Caco-2 (cell line): ENCODE measurements around the gene ZNF821. TPM values are rescaled to one million over a fixed set of nuclear protein-coding genes. Genes with fewer than 3 reads are reported as not detected.

Source experiments
- BruUV-seq: library from RNA; stranded (reverse); fragments of 400-500 nt; replicated peaks from 2 replicates; lab custom pipeline; 2021; lab: Mats Ljungman, UMichigan
- CTCF ChIA-PET: fragments of 300-600 bp; sonication (Branson Sonifier 250); formaldehyde crosslinking; loops from one replicate; lab custom pipeline; 2022; ENCODE audit warnings: antibody characterized with exemption; lab: Charles Lee
- POLR2A ChIA-PET: fragments of 300-600 bp; sonication (Branson Sonifier 250); formaldehyde crosslinking; loops from one replicate; lab custom pipeline; 2022; ENCODE audit warnings: antibody characterized with exemption; lab: Charles Lee
- DNase-seq, 2 experiments: peaks; one replicate each; pipeline versions ENCODE4 v3.0.0 to v3.0.0-alpha.2; 2020 to 2022
- H3K27me3 ChIP-seq: replicated peaks from 2 replicates; pipeline ENCODE4 v1.6.0; 2011; ENCODE audit warnings: low read length; ENCODE audit not compliant: control insufficient read depth, insufficient read depth
- H3K36me3 ChIP-seq: 2 replicates; pipeline ENCODE4 v1.5.1; 2011; ENCODE audit warnings: low read length; ENCODE audit not compliant: control insufficient read depth, insufficient read depth
- H3K4me1 ChIP-seq: fragments of 250-450 bp; sonication (Bioruptor Pico); 2 replicates; pipeline ENCODE4 v1.5.1; 2020; ENCODE audit warnings: mild to moderate bottlenecking
- H3K4me3 ChIP-seq: 2 replicates; pipeline ENCODE4 v1.5.1; 2011; ENCODE audit warnings: low read depth, mild to moderate bottlenecking, control low read depth, low read length
- H3K9me3 ChIP-seq: fragments of 250-450 bp; sonication (Bioruptor Pico); 2 replicates; pipeline ENCODE4 v1.5.1; 2020; ENCODE audit warnings: mild to moderate bottlenecking, moderate library complexity
- H3K27ac Mint-ChIP-seq: one replicate; pipeline ENCODE4 v1.8.0; 2022; ENCODE audit warnings: mixed read lengths; ENCODE audit not compliant: unreplicated experiment
- H3K27me3 Mint-ChIP-seq: one replicate; pipeline ENCODE4 v1.8.0; 2022; ENCODE audit warnings: mixed read lengths; ENCODE audit not compliant: insufficient read depth, unreplicated experiment
- H3K36me3 Mint-ChIP-seq: one replicate; pipeline ENCODE4 v1.8.0; 2022; ENCODE audit warnings: mild to moderate bottlenecking, mixed read lengths; ENCODE audit not compliant: insufficient read depth, unreplicated experiment
- H3K4me1 Mint-ChIP-seq: one replicate; pipeline ENCODE4 v1.8.0; 2022; ENCODE audit warnings: low read depth, mixed read lengths; ENCODE audit not compliant: unreplicated experiment
- H3K4me3 Mint-ChIP-seq: one replicate; pipeline ENCODE4 v1.8.0; 2022; ENCODE audit warnings: mild to moderate bottlenecking, moderate library complexity, mixed read lengths; ENCODE audit not compliant: unreplicated experiment
- H3K9me3 Mint-ChIP-seq: one replicate; pipeline ENCODE4 v1.8.0; 2022; ENCODE audit warnings: mixed read lengths; ENCODE audit not compliant: unreplicated experiment
- intact Hi-C: fragments of 100-400 bp; cut with micrococcal nuclease; formaldehyde crosslinking; loops from one replicate; pipeline ENCODE4 v1.10.0; 2022; ENCODE audit not compliant: unreplicated experiment
- total RNA-seq: library from RNA; stranded (reverse); gene quantifications from 2 replicates; pipeline ENCODE4 v1.2.3, GENCODE V29; 2022
- TF ChIP-seq, protein P1 (sequence below), 2 experiments: fragments of 200-600 bp in 1 of 2; IDR thresholded peaks; 1 replicate in 1 of 2; 2 replicates in 1 of 2; pipeline versions ENCODE4 v1.5.1 to v1.8.0; 2011 to 2022; ENCODE audit warnings: antibody characterized with exemption in 1 of 2, control low read depth in 1 of 2, inconsistent platforms in 1 of 2, low read depth in 1 of 2, low read length in 1 of 2, mild to moderate bottlenecking in 1 of 2, moderate library complexity in 1 of 2; ENCODE audit not compliant: insufficient read depth in 1 of 2, severe bottlenecking in 1 of 2, unreplicated experiment in 1 of 2

The ZNF821 gene
- total RNA-seq, 1 experiment from 2014 or later = 16.9 TPM

DNA sequence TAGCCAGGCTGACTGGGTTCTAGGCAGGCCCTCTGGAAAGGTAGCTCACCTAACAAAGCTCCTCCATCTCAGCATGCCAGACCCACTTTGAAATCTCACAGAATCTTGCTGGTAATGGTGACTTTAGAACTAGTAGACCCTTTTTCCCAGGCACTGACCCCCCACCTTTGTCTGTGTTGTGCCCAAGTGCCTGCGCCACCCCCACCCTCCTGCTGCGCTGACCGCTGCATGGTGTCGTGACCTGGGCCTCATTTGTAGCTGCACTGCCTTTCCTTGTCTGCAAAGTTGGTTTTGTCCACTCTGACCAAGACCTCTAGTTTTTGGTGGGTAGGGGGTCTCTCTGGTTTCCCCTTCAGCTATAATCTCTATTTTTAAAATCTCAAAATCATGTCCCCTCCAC, 31.4 kb downstream of the ZNF821 start:
- BruUV-seq = no TSS peak
- DNase-seq = no peak
- H3K9me3 Mint-ChIP-seq = no peaks in the 10 kb centered on the region
- no peak overlapping the region for H3K27ac Mint-ChIP-seq
- Histone ChIP-seq H3K27me3 (no peaks in the 10 kb centered on the region), H3K9me3 (no peaks in the 10 kb centered on the region), H3K36me3 (peaks cover 4% of the 10 kb centered on the region; the same call in 1 of the 2 replicates), H3K4me3 (no peak overlapping the region), H3K4me1 (no peaks in the 10 kb centered on the region)
- CTCF ChIA-PET = no interaction called here
- H3K4me3 Mint-ChIP-seq = no peak overlapping the region
- peaks cover under 1% of the 10 kb centered on the region for H3K4me1 Mint-ChIP-seq
- TF ChIP-seq, protein P1, sequence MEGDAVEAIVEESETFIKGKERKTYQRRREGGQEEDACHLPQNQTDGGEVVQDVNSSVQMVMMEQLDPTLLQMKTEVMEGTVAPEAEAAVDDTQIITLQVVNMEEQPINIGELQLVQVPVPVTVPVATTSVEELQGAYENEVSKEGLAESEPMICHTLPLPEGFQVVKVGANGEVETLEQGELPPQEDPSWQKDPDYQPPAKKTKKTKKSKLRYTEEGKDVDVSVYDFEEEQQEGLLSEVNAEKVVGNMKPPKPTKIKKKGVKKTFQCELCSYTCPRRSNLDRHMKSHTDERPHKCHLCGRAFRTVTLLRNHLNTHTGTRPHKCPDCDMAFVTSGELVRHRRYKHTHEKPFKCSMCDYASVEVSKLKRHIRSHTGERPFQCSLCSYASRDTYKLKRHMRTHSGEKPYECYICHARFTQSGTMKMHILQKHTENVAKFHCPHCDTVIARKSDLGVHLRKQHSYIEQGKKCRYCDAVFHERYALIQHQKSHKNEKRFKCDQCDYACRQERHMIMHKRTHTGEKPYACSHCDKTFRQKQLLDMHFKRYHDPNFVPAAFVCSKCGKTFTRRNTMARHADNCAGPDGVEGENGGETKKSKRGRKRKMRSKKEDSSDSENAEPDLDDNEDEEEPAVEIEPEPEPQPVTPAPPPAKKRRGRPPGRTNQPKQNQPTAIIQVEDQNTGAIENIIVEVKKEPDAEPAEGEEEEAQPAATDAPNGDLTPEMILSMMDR (IDR thresholded peaks at IDR 0.05; ENCODE audit: insufficient read depth in 1 of 2, low read depth in 1 of 2, low read length in 1 of 2, severe bottlenecking in 1 of 2, unreplicated experiment in 1 of 2) = no peak
- intact Hi-C loops = no loop called here
- H3K36me3 Mint-ChIP-seq = peaks cover 50% of the 10 kb centered on the region
- no peaks in the 10 kb centered on the region for H3K27me3 Mint-ChIP-seq
- POLR2A ChIA-PET = interaction anchor here (0.6 kb wide), 1 partner anchor 64 kb away, joined by 3 read pairs; no protein-coding TSS in a partner anchor

DNA sequence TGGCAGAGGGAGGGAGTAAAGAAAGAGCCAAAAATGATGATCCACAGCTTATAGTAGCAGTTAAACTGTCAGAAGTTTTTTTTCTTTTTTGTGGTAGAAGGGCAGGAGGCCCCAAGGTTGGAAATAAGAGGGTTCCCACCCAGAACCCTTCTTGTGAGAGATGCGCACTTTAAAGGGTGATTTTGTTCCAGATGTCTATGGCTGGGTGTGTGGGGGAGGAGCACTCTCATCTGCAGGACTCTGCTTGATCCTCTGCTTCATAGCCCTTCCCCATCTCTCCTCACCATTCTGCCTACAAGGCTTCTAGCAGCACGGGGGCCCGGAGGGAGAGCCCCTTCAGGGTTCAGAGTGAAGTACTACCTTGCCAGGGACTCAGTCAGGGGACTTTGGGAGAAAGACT, 31.8 kb downstream of the ZNF821 start:
- no peak overlapping the region for H3K27ac Mint-ChIP-seq
- Histone ChIP-seq H3K36me3 (peaks cover 4% of the 10 kb centered on the region; the same call in 1 of the 2 replicates), H3K4me1 (peaks cover 3% of the 10 kb centered on the region; the same call in 1 of the 2 replicates), H3K9me3 (no peaks in the 10 kb centered on the region), H3K27me3 (no peaks in the 10 kb centered on the region), H3K4me3 (no peak overlapping the region)
- no TSS peak for BruUV-seq
- H3K4me3 Mint-ChIP-seq = no peak overlapping the region
- H3K36me3 Mint-ChIP-seq = peaks cover 46% of the 10 kb centered on the region
- H3K27me3 Mint-ChIP-seq = no peaks in the 10 kb centered on the region
- DNase-seq = no peak
- POLR2A ChIA-PET = interaction anchor here (0.7 kb wide), 1 partner anchor 68 kb away, joined by 3 read pairs; no protein-coding TSS in a partner anchor
- TF ChIP-seq, protein P1 (IDR thresholded peaks at IDR 0.05; ENCODE audit: insufficient read depth in 1 of 2, low read depth in 1 of 2, low read length in 1 of 2, severe bottlenecking in 1 of 2, unreplicated experiment in 1 of 2) = no peak
- H3K4me1 Mint-ChIP-seq = peaks cover 5% of the 10 kb centered on the region
- CTCF ChIA-PET = no interaction called here
- H3K9me3 Mint-ChIP-seq = no peaks in the 10 kb centered on the region
- intact Hi-C loops = no loop called here

DNA sequence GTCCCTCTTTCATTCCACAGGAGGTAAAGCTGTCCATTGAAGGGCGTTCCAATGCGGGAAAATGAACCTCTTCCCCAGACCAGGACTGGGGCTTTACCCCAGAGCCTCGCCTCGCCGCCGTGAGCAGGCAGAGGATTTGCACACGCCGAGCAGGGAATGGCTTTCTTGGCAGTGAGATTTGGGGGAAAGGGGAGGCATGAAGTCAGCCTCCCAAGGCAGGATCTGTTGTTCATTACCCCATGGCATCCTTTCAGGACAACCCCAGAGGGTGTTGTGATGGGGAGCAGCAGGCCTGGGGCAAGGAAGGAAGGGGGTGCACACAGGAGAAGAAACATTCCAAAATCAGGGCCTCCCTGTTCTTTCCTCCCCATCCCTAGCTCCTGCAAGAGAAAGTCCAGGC, 32.2 kb downstream of the ZNF821 start:
- peaks cover 46% of the 10 kb centered on the region for H3K36me3 Mint-ChIP-seq
- no peaks in the 10 kb centered on the region for H3K9me3 ChIP-seq
- H3K27me3 ChIP-seq = no peaks in the 10 kb centered on the region
- H3K9me3 Mint-ChIP-seq = no peaks in the 10 kb centered on the region
- BruUV-seq = no TSS peak
- no peaks in the 10 kb centered on the region for H3K27me3 Mint-ChIP-seq
- H3K4me1 ChIP-seq = peaks cover 8% of the 10 kb centered on the region; the same call in 1 of the 2 replicates
- H3K4me3 Mint-ChIP-seq = no peak overlapping the region
- no peak for DNase-seq
- intact Hi-C loops = no loop called here
- no peak overlapping the region for H3K27ac Mint-ChIP-seq
- TF ChIP-seq, protein P1 (IDR thresholded peaks at IDR 0.05; ENCODE audit: insufficient read depth in 1 of 2, low read depth in 1 of 2, low read length in 1 of 2, severe bottlenecking in 1 of 2, unreplicated experiment in 1 of 2) = no peak
- no peak overlapping the region for H3K4me3 ChIP-seq
- peaks cover 9% of the 10 kb centered on the region for H3K4me1 Mint-ChIP-seq
- peaks cover 4% of the 10 kb centered on the region; the same call in 1 of the 2 replicates for H3K36me3 ChIP-seq
- ChIA-PET CTCF (no interaction called here), POLR2A (interaction anchor here (0.7 kb wide), 1 partner anchor 67 kb away, joined by 3 read pairs; no protein-coding TSS in a partner anchor)
